Kidney (tissue), 14 donors: ENCODE data around the gene PRRX1. TPM values are rescaled to one million over a fixed set of nuclear protein-coding genes. Genes with fewer than 3 reads are reported as not detected.

ENCODE experiments used
- DNase-seq, 5 donors: peaks; one replicate each; pipeline ENCODE4 v3.0.0-alpha.2; 2013 to 2020
- FAIRE-seq: peaks from 2 replicates; lab custom pipeline; 2012; peaks lifted over from hg19 to GRCh38; lab: Jason Lieb, UNC
- H3K27ac ChIP-seq, 2 donors: one replicate each; pipeline ENCODE4 v1.7.0; 2013; ENCODE audit warnings: low read depth in 2 of 2, low read length in 2 of 2, inconsistent platforms in 1 of 2
- H3K27me3 ChIP-seq: one replicate; pipeline ENCODE4 v1.7.1; 2013; ENCODE audit warnings: low read length, inconsistent platforms; ENCODE audit not compliant: control insufficient read depth, insufficient read depth
- H3K36me3 ChIP-seq, 3 donors: one replicate each; pipeline versions ENCODE4 v1.7.0 to v1.7.1; 2013; ENCODE audit warnings: low read length in 3 of 3, control low read depth in 1 of 3, inconsistent platforms in 1 of 3; ENCODE audit not compliant: insufficient read depth in 3 of 3, control insufficient read depth in 2 of 3
- H3K4me1 ChIP-seq, 3 donors: one replicate each; pipeline versions ENCODE4 v1.7.0 to v1.7.1; 2013; ENCODE audit warnings: low read length in 3 of 3, inconsistent platforms in 1 of 3, low read depth in 1 of 3; ENCODE audit not compliant: control insufficient read depth in 2 of 3, insufficient read depth in 2 of 3
- H3K4me3 ChIP-seq, 3 donors: one replicate each; pipeline versions ENCODE4 v1.7.0 to v1.8.1; 2013; ENCODE audit warnings: low read length in 3 of 3, control low read depth in 1 of 3, inconsistent platforms in 1 of 3
- H3K9ac ChIP-seq, 3 donors: one replicate each; pipeline versions ENCODE4 v1.7.0 to v1.7.1; 2013; ENCODE audit warnings: low read length in 3 of 3, control low read depth in 1 of 3, inconsistent platforms in 1 of 3
- H3K9me3 ChIP-seq, 3 donors: one replicate each; pipeline versions ENCODE4 v1.7.0 to v1.7.1; 2013; ENCODE audit warnings: low read length in 3 of 3, control low read depth in 1 of 3, inconsistent platforms in 1 of 3; ENCODE audit not compliant: control insufficient read depth in 2 of 3, insufficient read depth in 1 of 3
- CTCF ChIP-seq: IDR thresholded peaks from 3 replicates; pipeline ENCODE4 v1.5.1; 2012; ENCODE audit warnings: mild to moderate bottlenecking, moderate library complexity, borderline replicate concordance; ENCODE audit not compliant: insufficient read depth; ENCODE audit errors: extremely low read depth
- intact Hi-C: fragments of 100-400 bp; cut with DNase I; formaldehyde crosslinking; loops from one replicate; pipeline ENCODE4 v1.11.1; 2022
- polyA plus RNA-seq: library from polyadenylated mRNA; stranded (reverse); fragments of 350-450 nt; fragmentation: Illumina TruSeq; extraction: RNeasy Lipid Tissue Mini Kit (QIAGEN cat#74804); gene quantifications from one replicate; pipeline ENCODE4 v1.2.3, GENCODE V29; 2014; ENCODE audit warnings: low read depth, low replicate concordance; ENCODE audit not compliant: insufficient read depth
- total RNA-seq: library from RNA; stranded (reverse); fragmentation: NEBNext Ultra II Directional; extraction: Animal tissue kit (Norgen Biotek cat#: 25700); gene quantifications from one replicate; pipeline ENCODE4 v1.2.1, GENCODE V29; 2021
- donor health status: control.
- donor health status: control.
- donor health status: control.
- donor health status: control.
- donor health status: control.
- donor health status: DM: yes; HTN: yes; CAD: no.
- donor health status: Normal renal cell carcinoma (clear cell type).

Gene PRRX1
- total and polyA plus RNA-seq, 2 donors from 2014 or later: 0.67 to 8.1 TPM

DNA sequence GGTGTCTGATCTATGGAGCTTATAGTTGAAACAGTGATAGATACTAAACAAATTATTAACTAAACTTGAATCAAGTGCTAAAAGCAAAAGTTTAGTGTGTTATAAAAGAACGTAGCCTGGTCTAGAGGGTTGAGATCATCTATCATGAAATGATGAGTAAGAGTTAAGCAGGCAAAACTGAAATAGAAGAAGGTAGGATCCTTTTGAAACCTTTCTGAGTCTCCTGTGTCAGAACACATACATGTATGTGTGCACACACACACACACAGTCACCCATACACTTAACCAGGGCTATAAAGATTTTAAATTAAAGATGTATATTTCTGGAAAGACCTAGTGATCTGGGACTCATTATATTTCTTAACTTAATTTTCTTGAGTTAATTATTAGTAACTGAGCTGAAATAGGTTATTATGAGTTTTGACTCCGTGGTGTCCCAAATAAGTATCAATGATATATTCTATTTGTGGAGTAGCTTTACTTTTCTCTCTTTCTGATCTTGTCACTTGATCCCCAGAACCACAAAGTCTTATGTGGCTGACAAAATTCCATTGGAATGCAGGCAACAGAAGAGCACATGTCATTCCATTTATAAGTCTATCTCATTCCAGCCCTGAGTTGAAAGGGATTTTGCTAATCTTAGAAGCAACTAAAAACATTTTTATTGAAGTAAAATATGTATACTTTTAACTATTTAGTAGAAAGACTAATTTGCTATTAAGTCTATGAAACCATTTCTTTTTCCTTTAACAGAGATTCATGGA lies 70.7 kb downstream of the PRRX1 start:
- Histone ChIP-seq H3K4me1 (no peaks in the 10 kb centered on the region), H3K27me3 (no peaks in the 10 kb centered on the region), H3K9ac (no peak overlapping the region), H3K36me3 (no peaks in the 10 kb centered on the region), H3K9me3 (no peaks in the 10 kb centered on the region), H3K4me3 (no peak overlapping the region), H3K27ac (no peak overlapping the region)
- intact Hi-C loops: no loop called here
- TF ChIP-seq CTCF: no peak
- FAIRE-seq: no peak
- DNase-seq: no peak

GRCh38 chr1:170735366-170736263 lies 71.7 kb downstream of the PRRX1 start:
- intact Hi-C loops: no loop called here
- H3K27me3 ChIP-seq: no peaks in the 10 kb centered on the region
- no peaks in the 10 kb centered on the region for H3K4me1 ChIP-seq
- no peaks in the 10 kb centered on the region for H3K9me3 ChIP-seq
- H3K9ac ChIP-seq: no peak overlapping the region
- DNase-seq (peak in 1 of 5 donors; percentile 2), FAIRE-seq (no peak)
- no peaks in the 10 kb centered on the region for H3K36me3 ChIP-seq
- H3K27ac ChIP-seq: no peak overlapping the region
- TF ChIP-seq CTCF: no peak
- H3K4me3 ChIP-seq: no peak overlapping the region

GRCh38 chr1:170739803-170740202 lies 75.9 kb downstream of the PRRX1 start:
- Histone ChIP-seq H3K9me3 (no peaks in the 10 kb centered on the region), H3K27me3 (no peaks in the 10 kb centered on the region), H3K4me3 (no peak overlapping the region), H3K36me3 (no peaks in the 10 kb centered on the region), H3K9ac (no peak overlapping the region), H3K4me1 (no peaks in the 10 kb centered on the region), H3K27ac (no peak overlapping the region)
- FAIRE-seq: no peak
- no peak for DNase-seq
- TF ChIP-seq CTCF: no peak
- intact Hi-C loops: no loop called here
